ENCODE measurements around the gene ABCB8. TPM values are rescaled to one million over a fixed set of nuclear protein-coding genes. Genes with fewer than 3 reads are reported as not detected.

ABCB8 gene
- 36.9 and 41.8 TPM in 2 replicates for total RNA-seq (2012; rRNA removed)

DNA sequence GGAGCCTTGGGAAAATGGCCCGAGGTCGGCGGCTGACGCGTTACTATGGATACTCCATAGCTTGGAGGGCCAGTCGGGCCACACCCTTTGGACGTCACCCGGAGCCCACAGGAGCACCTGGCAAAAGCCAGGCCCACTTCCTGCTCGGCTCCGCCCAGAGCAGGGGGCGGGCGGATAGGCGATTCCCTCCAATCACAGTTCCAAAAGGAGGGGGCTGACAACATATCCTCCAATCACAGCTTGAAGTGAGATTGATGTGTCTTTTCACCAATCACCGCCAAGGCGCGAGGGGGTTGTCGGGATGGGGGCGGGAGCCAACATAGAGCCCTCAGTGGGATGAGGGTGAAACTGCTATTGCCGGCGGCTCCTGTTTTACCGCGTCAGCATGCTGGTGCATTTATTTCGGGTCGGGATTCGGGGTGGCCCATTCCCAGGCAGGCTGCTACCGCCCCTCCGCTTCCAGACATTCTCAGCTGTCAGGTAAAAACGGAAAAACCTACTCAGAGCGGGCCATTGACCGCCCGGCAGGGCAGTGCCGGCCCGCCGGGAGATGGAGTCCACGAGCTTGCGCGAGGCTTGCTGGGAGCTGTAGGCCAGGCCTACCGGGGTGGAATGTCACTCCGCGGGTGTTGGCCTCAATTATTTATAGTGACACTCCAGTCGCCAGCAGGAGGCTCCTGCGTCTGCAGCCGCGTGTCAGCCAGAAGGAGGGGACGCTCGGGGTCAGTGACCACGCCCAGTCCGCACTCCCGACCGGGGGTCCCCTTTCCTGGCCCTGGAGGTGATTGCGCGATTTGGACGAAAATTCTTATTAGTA is at the start of gene ABCB8:
Gene ABCB8, plus strand, starts transcription at position 320 of the 817 bp plus-strand sequence. Its CDS starts 66 bp downstream, at position 386.
- peaks cover 8% of the 10 kb centered on the region for H3K27me3 ChIP-seq (ENCODE audit: control insufficient read depth, insufficient read depth, low read length)
- H3K4me1 ChIP-seq (ENCODE audit: control insufficient read depth, insufficient read depth, low read length): peaks cover 7% of the 10 kb centered on the region
- H3K9me3 ChIP-seq (replicated peaks; ENCODE audit: low read length): no peaks in the 10 kb centered on the region
- H3K9ac ChIP-seq (ENCODE audit: low read depth, low read length): peak within 1 kb of the TSS; percentile 88
- peak within 1 kb of the TSS; percentile 82 for H3K4me3 ChIP-seq (ENCODE audit: low read length)
- peaks cover 7% of the 10 kb centered on the region for H3K36me3 ChIP-seq (ENCODE audit: insufficient read depth, low read length)
- H3K4me2 ChIP-seq (ENCODE audit: low read length): peak within 1 kb of the TSS; percentile 94

DNA sequence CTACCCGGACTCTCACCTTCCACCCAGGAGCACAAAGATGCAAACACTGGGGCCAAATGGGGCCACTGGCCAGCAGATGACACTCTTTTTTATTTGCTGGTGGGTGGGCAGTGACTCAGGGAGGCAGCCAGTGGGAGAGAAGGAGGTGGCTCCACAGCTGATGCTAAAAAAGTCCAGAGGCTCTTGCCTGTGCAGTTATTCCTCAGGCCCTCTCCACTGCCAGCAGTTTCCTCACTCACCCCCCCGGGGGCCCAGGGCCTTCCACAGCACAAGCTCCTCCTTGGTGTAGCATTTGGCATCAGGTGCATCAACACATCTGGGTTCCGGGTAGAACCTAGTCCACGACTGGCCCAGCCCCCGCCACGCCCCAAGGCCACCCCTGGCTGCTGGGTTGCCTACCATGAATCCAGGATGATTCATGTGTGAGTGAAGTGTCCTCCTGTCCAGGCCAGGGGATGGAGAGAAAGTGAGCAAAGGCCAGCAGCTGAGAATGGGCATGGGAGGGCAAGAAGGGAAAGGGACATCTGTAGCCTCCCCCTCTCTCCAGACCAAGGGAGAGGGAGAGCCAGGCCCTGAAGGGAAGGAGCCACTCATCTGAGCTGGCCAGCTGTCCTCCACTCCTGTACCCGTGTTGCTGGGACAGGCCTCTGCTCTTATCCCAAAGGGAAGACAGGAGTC is 48.4 kb upstream of the ABCB8 start:
- H3K9me3 ChIP-seq (replicated peaks; ENCODE audit: low read length): no peaks in the 10 kb centered on the region
- H3K4me3 ChIP-seq (ENCODE audit: low read length): no peak overlapping the region
- no peak overlapping the region for H3K9ac ChIP-seq (ENCODE audit: low read depth, low read length)
- H3K27me3 ChIP-seq (ENCODE audit: control insufficient read depth, insufficient read depth, low read length): peaks cover 66% of the 10 kb centered on the region
- H3K4me1 ChIP-seq (ENCODE audit: control insufficient read depth, insufficient read depth, low read length): peaks cover 12% of the 10 kb centered on the region
- no peak overlapping the region for H3K4me2 ChIP-seq (ENCODE audit: low read length)
- H3K36me3 ChIP-seq (ENCODE audit: insufficient read depth, low read length): no peaks in the 10 kb centered on the region

DNA sequence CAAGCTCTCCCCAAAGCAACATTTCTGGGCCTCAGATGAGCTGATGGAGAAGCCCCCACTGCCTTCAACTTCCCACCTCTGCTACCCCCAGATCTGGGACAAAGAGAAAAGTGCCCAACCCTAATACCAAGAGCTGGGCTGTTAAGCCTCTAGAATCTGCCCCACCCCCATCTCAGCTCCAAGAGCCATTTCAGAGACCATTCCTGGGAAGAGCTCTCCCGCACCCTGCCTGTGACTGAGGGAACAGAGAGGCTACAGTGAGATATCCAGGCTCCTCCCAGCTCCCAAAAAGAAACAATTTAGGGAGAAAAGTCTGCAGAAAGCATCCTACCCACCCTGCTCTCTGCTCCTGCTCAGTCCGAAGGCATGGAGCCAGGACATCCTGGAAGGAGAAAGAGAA is 47.6 kb upstream of the ABCB8 start:
- Histone ChIP-seq H3K4me1 (ENCODE audit: control insufficient read depth, insufficient read depth, low read length) (peaks cover 7% of the 10 kb centered on the region), H3K9ac (ENCODE audit: low read depth, low read length) (no peak overlapping the region), H3K36me3 (ENCODE audit: insufficient read depth, low read length) (no peaks in the 10 kb centered on the region), H3K27me3 (ENCODE audit: control insufficient read depth, insufficient read depth, low read length) (peaks cover 58% of the 10 kb centered on the region), H3K4me2 (ENCODE audit: low read length) (no peak overlapping the region), H3K9me3 (replicated peaks; ENCODE audit: low read length) (no peaks in the 10 kb centered on the region), H3K4me3 (ENCODE audit: low read length) (no peak overlapping the region)

DNA sequence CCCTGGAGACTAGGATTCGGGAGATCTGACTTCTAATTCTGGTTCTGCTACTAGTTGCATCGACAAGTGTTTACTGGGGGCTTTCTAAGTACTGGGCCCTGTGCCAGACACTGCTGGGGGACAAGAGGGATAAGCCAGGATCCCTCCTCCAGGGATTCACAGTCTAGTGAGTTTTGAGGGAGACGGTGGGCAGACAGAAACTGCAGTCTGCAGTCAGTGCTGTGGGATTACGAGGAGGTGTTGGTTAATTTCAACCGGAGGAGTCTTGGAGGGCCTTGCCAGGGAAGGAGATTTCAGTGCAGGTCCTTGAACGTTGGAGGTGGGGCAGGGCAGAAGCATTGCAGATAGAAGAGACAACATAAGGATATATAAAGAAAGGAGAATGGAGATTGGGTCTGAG is 46.6 kb upstream of the ABCB8 start:
- Histone ChIP-seq H3K4me2 (ENCODE audit: low read length) (no peak overlapping the region), H3K36me3 (ENCODE audit: insufficient read depth, low read length) (no peaks in the 10 kb centered on the region), H3K27me3 (ENCODE audit: control insufficient read depth, insufficient read depth, low read length) (peaks cover 49% of the 10 kb centered on the region), H3K4me3 (ENCODE audit: low read length) (no peak overlapping the region), H3K9ac (ENCODE audit: low read depth, low read length) (no peak overlapping the region), H3K4me1 (ENCODE audit: control insufficient read depth, insufficient read depth, low read length) (peaks cover 7% of the 10 kb centered on the region), H3K9me3 (replicated peaks; ENCODE audit: low read length) (no peaks in the 10 kb centered on the region)

- Histone ChIP-seq H3K36me3 (ENCODE audit: insufficient read depth, low read length) (no peaks in the 10 kb centered on the region), H3K9ac (ENCODE audit: low read depth, low read length) (no peak overlapping the region), H3K9me3 (replicated peaks; ENCODE audit: low read length) (no peaks in the 10 kb centered on the region), H3K4me1 (ENCODE audit: control insufficient read depth, insufficient read depth, low read length) (peaks cover 7% of the 10 kb centered on the region), H3K4me2 (ENCODE audit: low read length) (no peak overlapping the region), H3K4me3 (ENCODE audit: low read length) (no peak overlapping the region), H3K27me3 (ENCODE audit: control insufficient read depth, insufficient read depth, low read length) (peaks cover 44% of the 10 kb centered on the region)
Measured at GRCh38 chr7:150982351-150982750, 45.9 kb upstream of the ABCB8 start.

- Histone ChIP-seq H3K4me2 (ENCODE audit: low read length) (no peak overlapping the region), H3K36me3 (ENCODE audit: insufficient read depth, low read length) (no peaks in the 10 kb centered on the region), H3K4me1 (ENCODE audit: control insufficient read depth, insufficient read depth, low read length) (peaks cover 1% of the 10 kb centered on the region), H3K4me3 (ENCODE audit: low read length) (no peak overlapping the region), H3K27me3 (ENCODE audit: control insufficient read depth, insufficient read depth, low read length) (peaks cover 51% of the 10 kb centered on the region), H3K9ac (ENCODE audit: low read depth, low read length) (no peak overlapping the region), H3K9me3 (replicated peaks; ENCODE audit: low read length) (no peaks in the 10 kb centered on the region)
Measured at GRCh38 chr7:150983893-150984368, 44.3 kb upstream of the ABCB8 start.

DNA sequence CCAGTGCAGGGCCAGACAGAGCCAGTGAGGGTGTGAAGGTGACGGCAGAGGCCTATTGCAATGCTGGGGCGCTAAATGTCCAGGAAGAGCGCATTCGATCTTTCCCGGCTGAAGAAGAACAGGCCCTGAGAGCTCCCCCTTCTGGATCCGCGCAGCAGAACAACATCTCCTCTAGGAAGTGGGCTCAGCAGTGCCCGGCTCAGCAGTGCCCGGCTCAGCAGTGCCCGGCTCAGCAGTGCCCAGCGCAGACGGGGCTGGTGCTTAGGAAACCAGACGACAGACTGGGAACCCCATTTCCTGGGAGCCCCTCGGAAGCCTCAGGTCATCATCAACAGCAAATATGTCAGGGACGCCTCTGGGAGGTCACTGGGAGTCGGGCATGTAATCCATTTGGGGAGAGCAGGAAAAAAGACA is 42.1 kb upstream of the ABCB8 start:
- no peak overlapping the region for H3K4me3 ChIP-seq (ENCODE audit: low read length)
- H3K36me3 ChIP-seq (ENCODE audit: insufficient read depth, low read length): no peaks in the 10 kb centered on the region
- no peak overlapping the region for H3K9ac ChIP-seq (ENCODE audit: low read depth, low read length)
- no peaks in the 10 kb centered on the region for H3K9me3 ChIP-seq (replicated peaks; ENCODE audit: low read length)
- H3K4me1 ChIP-seq (ENCODE audit: control insufficient read depth, insufficient read depth, low read length): no peaks in the 10 kb centered on the region
- peaks cover 47% of the 10 kb centered on the region for H3K27me3 ChIP-seq (ENCODE audit: control insufficient read depth, insufficient read depth, low read length)
- no peak overlapping the region for H3K4me2 ChIP-seq (ENCODE audit: low read length)

DNA sequence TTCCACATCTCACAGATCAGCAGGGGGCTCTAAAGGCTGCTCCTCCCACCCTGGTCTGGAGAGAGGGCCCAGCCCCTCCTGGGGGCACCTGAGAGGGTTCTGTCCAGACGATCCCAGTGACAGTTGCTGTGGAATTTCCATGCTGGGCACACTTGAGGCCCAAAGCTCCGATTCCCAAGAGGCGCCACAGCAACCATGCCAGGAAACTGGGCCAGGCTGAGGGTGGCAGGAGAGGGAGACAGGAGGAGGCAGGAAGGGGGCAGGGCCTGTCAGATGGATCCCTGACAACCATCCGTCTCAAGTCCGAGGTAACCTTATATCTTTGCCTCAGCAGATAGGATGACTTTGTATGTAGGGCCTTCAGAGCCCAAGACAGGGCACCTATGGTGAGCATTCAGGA is 41.7 kb upstream of the ABCB8 start:
- H3K9ac ChIP-seq (ENCODE audit: low read depth, low read length): no peak overlapping the region
- H3K9me3 ChIP-seq (replicated peaks; ENCODE audit: low read length): no peaks in the 10 kb centered on the region
- peaks cover 43% of the 10 kb centered on the region for H3K27me3 ChIP-seq (ENCODE audit: control insufficient read depth, insufficient read depth, low read length)
- no peak overlapping the region for H3K4me2 ChIP-seq (ENCODE audit: low read length)
- no peaks in the 10 kb centered on the region for H3K4me1 ChIP-seq (ENCODE audit: control insufficient read depth, insufficient read depth, low read length)
- no peak overlapping the region for H3K4me3 ChIP-seq (ENCODE audit: low read length)
- H3K36me3 ChIP-seq (ENCODE audit: insufficient read depth, low read length): no peaks in the 10 kb centered on the region

DNA sequence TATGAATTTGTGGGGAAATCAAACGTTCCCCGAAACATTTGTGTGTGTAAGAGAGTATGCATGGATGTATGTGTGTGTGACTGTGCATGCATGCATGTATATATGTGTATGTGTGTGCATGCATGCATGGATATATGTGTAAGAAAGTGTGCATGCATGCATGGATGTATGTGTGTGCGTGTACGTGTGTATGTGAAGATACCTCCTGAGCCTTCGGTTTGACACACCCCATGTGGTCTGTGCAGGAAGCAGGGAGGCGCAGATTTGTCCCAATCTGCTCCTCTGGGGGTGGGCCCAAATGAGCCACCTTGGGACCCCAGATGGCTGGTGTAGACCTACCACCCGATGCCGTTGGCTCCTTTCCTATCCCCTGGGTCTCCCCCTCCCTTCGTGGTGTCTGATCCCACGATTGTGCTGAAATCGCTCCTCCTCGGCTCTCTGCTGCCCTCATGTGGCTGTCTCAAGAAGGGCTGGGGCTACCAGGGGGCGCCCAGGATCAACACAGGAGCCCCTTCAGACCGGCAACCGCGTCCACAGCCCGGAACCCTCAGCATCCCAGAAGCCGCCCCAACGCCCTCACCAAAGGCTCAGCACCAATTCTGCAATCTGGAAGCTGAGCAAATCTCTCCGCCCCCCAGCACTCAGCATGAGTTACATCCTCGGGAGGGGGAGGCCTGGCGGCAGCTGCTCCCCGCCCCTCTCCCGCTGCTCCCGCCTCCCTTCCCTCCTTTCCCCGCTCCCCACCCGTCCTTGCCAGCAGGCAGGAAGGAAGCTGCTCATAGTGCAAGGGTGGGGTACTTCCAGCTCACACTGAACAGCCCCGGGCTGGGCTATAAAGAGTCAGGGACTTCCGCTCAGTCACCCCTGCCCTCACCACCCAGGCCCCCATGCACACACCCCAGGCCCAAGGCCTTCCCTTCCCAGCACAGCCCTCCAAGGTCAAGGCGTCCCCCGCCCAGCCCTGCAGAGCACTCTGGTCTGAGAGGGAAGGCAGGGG is 39.7 kb upstream of the ABCB8 start:
- Histone ChIP-seq H3K4me2 (ENCODE audit: low read length) (no peak overlapping the region), H3K4me1 (ENCODE audit: control insufficient read depth, insufficient read depth, low read length) (no peaks in the 10 kb centered on the region)

GRCh38 chr7:150989456-150989855 is 38.8 kb upstream of the ABCB8 start:
- no peak overlapping the region for H3K4me2 ChIP-seq (ENCODE audit: low read length)
- no peaks in the 10 kb centered on the region for H3K4me1 ChIP-seq (ENCODE audit: control insufficient read depth, insufficient read depth, low read length)
- H3K9me3 ChIP-seq (replicated peaks; ENCODE audit: low read length): no peaks in the 10 kb centered on the region
- H3K27me3 ChIP-seq (ENCODE audit: control insufficient read depth, insufficient read depth, low read length): peaks cover 29% of the 10 kb centered on the region
- H3K4me3 ChIP-seq (ENCODE audit: low read length): no peak overlapping the region
- no peaks in the 10 kb centered on the region for H3K36me3 ChIP-seq (ENCODE audit: insufficient read depth, low read length)
- no peak overlapping the region for H3K9ac ChIP-seq (ENCODE audit: low read depth, low read length)

More for the DNA sequence above, 39.7 kb upstream of the ABCB8 start:
- Histone ChIP-seq H3K36me3 (ENCODE audit: insufficient read depth, low read length) (no peaks in the 10 kb centered on the region), H3K9ac (ENCODE audit: low read depth, low read length) (no peak overlapping the region), H3K9me3 (replicated peaks; ENCODE audit: low read length) (no peaks in the 10 kb centered on the region), H3K27me3 (ENCODE audit: control insufficient read depth, insufficient read depth, low read length) (peaks cover 29% of the 10 kb centered on the region), H3K4me3 (ENCODE audit: low read length) (no peak overlapping the region)

Data from skeletal muscle satellite cell (primary cell).